ENCODE results near the gene TNFSF11.

The TNFSF11 gene

DNA sequence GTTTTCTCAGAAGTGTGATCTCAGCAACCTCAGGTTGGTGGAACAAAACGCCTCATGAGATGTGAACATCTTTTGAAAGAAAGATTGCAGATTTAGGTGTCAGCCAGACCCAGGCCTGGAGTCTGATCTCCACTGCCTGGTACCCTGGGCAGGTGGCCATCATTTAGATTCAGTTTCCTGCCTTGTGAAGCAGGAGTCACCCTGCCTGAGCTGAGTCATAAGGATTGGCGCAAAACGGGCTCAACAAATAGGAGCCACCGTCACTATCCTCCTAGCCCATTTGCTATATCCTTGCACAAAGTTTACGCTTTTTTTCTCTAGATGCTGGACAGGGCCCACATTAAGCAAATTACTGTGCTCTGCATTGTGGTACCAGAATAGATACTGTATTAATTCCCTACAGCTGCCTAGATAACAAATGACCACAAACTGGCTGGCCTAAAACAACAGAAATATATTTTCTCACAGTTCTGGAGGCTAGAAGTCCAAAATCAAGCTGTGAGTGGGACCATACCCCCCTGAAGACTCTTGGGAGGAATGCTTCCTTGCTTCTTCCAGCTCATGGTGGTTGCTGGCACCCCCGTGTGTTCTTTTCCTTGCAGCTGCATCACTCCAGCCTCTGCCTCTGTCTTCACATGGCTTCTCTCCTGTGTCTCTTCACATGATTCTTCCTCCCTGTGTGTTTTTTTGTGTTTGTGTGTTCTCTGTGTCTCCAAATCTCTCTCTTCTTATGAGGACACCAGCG lies 38.2 kb downstream of the TNFSF11 start:
- DNase-seq, result no peak

GRCh38 chr13:42614436-42615035 lies 40.6 kb downstream of the TNFSF11 start:
- no peak for DNase-seq

GRCh38 chr13:42615691-42616090 lies 41.7 kb downstream of the TNFSF11 start:
- DNase-seq, result no peak

DNA sequence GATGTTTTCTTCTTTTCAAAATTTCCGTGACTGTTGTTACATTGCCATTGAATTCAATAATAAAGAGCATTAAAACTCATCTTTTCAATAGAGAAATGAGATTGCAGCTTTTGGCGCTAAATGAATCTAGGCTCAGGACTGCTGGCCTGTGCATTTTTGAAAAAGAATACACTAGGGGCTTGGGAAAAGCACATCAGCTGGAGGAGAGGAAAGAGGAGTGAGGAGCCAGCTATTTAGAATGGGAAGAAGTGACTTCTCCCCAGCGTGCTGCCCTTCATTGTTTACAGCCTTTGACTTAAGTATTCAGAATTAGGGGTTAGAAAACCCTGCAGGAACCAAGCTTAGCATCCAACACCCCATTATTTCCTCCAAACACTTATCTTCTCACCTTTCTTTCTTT lies 43.3 kb downstream of the TNFSF11 start:
- DNase-seq, result no peak

- DNase-seq, result no peak
Observed at GRCh38 chr13:42623916-42624315, 50.0 kb downstream of the TNFSF11 start.

DNA sequence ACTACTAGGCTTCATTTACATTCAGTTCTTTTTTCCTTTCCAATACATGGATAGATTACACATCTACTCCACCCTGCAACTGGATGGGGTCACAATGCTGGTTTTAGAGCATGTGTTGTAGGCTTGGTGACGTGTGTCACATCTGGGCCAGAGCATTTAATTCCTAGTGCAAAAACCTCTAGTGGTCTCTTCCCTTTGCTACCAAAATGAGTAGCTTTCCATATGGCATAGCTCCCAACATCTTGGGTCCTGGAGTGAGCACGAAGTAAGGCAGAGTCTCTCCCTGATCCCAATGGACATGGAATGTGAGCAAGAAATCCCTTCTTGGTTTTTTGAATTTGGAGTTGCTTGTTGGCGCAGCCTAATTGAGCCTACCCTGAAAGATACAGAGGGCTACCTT lies 51.7 kb downstream of the TNFSF11 start:
- DNase-seq, result no peak

GRCh38 chr13:42626176-42626860 lies 52.4 kb downstream of the TNFSF11 start:
- DNase-seq, result no peak

- DNase-seq, result no peak
Observed at GRCh38 chr13:42628666-42629065, 54.7 kb downstream of the TNFSF11 start.

- no peak for DNase-seq
Observed at GRCh38 chr13:42631181-42631580, 57.2 kb downstream of the TNFSF11 start.

DNA sequence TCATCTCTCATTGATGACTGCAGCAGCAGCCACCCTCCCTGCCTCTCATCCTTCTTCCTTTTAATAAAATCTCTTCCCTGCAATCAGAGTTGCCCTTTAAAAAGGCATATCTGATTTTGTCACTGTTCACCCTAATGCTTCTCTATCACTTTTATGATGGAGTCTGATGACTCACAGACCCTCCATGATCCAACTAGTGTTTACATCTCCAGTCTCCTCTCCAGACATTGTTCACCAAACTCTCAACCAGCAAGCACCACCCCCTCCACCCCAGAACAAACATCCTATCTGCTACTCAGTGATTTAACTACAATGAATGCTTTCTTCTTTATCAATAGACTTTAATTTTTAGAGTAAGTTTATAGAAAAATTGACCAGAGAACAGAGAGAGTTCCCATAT lies 59.5 kb downstream of the TNFSF11 start:
- DNase-seq, result no peak

DNA sequence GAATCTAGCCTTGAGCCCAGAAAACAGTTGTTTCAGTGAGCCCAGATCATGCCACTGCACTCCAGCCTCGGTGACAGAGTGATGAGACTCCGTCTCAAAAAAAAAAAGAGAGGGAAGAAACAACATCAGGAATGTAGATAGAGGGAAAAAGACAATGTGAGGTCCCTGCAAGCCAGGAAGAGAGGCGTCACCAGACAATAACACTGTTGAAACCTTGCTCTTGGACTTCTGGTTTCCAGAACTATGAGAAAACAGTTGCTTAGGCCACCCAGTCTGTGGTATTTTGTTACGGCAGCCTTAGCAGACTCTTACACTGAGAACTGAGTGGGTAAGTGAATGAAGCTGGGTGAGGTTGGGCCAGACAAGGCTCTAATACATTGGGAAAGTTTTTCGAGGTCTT lies 64.1 kb downstream of the TNFSF11 start:
- no peak for DNase-seq

- no peak for DNase-seq
Observed at GRCh38 chr13:42638886-42639285, 64.9 kb downstream of the TNFSF11 start.

GRCh38 chr13:42643076-42643475 lies 69.1 kb downstream of the TNFSF11 start:
- DNase-seq, result no peak

DNA sequence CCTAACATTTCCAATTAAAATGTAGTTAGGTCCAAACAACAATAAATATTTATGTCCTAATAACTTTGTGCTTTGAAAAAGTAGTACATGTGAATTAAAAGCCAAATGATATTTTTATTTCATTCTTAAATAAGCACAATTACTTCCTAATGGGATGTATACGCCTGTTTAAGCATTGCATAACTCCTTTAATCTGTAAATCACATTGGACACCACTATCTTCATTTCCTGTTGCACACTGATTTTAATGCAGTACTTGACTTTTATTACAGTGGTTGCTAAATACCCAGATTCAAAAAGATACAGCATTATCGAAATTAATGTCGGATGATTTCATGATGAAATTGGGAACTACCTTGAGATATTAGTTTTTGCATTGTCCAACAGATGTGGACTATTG lies 70.9 kb downstream of the TNFSF11 start:
- DNase-seq, result no peak

DNA sequence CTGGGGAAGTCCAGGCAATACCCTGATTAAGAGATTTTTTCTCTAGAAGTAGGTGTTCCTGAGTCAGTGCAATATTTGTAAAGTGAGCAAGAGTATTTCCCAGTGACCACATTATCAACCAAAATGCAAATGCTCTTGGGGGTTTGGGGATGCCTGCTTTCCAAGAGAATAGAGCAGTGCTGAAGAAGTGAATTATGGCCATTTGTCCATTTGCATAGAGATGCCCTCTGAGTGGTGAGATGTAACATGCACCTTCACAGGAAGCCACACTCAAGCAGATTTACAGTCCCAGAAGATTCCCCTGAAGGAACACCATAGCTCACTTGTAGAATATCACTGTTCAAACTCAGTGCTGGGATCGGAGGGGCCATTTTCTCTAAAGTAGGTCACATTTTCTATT lies 71.8 kb downstream of the TNFSF11 start:
- DNase-seq, result no peak

GRCh38 chr13:42649141-42649540 lies 75.2 kb downstream of the TNFSF11 start:
- no peak for DNase-seq

DNA sequence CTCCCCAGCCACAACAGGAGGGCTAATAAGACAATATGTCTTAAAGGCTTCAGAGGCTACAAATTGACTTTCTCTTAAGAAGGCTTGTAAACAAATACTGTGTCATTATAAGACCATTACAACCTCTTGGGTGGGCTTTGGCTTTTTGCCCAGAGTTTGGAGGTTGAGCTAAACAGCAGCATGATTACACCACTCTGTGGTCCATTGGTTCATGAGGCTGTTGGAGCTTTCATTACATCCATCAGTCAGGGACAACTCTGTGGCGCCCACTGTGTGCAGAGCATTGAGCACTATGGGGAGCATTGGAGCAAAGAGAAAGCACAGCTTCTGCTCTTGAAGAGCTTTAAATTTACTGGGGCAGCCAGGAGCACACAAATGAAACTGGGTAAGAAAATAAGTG lies 75.9 kb downstream of the TNFSF11 start:
- no peak for DNase-seq

GRCh38 chr13:42650506-42650905 lies 76.6 kb downstream of the TNFSF11 start:
- DNase-seq, result no peak

DNA sequence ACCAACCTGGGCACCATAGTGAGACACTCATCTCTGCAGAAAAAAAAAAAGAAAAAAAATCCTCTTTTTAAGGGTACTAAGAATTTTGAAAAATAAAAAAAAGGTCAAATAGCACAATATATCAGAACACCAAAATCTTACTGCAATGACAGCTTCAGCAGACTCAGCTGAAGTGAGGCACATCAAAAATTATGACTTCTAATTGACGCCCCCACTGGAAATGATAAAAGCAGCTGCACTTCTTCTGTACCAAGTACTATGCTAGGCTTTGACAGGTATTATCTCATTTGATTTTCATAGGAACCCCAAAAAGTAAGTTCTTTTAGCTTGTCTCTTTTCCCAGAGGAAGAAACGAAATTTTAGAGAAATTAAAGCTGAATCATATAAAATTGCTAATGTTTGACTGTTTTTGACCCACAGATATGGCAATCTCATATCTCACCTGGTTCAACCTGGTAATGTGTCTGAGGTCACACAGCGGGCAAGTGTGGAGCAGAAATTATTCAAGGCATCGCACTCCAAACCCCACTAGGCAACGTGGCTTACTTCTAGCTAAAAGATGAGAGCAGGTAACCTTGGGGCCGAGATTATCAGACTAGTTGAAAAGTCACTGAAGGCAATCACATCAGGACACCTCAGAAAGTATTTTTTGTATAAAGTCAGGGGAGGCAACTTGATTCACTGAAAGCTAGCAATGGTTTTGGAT lies 78.1 kb downstream of the TNFSF11 start:
- DNase-seq, result no peak

GRCh38 chr13:42652642-42653415 lies 78.9 kb downstream of the TNFSF11 start:
- no peak for DNase-seq

DNA sequence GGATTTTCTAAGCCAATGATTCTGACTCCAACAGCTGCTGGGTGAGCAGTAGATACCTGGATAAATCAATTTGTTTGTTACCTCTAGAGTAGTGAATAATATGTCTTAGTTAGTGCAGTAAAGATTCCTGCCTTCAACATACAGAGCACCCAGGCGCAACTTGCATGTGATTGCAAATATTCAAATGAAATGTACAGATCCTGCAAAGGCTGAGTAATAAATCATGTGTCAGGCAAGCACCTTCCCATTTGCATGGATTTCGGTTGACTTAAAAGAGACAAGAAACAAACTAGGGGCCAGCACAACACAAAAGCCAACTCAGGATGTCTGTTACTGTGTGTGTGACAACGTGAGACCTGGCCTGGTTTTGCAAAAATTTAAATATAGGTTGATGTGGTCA lies 79.7 kb downstream of the TNFSF11 start:
- no peak for DNase-seq

- DNase-seq, result no peak
Observed at GRCh38 chr13:42654212-42654611, 80.3 kb downstream of the TNFSF11 start.

DNA sequence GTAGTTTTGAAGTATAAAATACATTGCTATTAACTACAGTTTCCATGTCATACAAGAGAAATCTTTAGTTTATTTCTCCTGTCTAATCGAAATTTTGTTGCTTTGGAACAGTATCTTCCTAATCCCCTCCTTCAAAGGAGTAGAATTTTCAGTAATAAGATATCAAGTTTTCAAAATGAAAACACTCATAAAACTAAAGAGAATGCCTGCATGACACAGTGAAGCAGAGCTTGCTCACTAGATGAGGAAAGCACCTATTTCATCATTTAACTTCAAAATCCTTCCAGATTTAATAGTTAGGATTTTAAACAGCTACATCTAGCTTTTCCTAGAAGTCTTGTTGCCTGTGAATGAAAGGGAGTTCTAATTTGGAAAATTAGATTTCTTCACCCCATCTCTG lies 80.8 kb downstream of the TNFSF11 start:
- DNase-seq, result no peak
